NCI-H2196 treated with DMSO at 0.1 percent for 48 hours (cell line): ENCODE results near the gene TNFAIP2.

ENCODE experiments used
- DNase-seq: peaks from one replicate; lab custom pipeline; 2025; ENCODE audit not compliant: unreplicated experiment; lab: John Stamatoyannopoulos, UW

TNFAIP2 gene

GRCh38 chr14:103121121-103121845 lies 2.0 kb upstream of the TNFAIP2 start:
- no peak for DNase-seq

GRCh38 chr14:103121846-103122584 lies 1.2 kb upstream of the TNFAIP2 start:
- peak; percentile 33 for DNase-seq

- no peak for DNase-seq
Measured at GRCh38 chr14:103122585-103122946, 695 bp upstream of the TNFAIP2 start.

GRCh38 chr14:103123634-103124500 lies 606 bp downstream of the TNFAIP2 start:
- DNase-seq = no peak

- no peak for DNase-seq
Measured at GRCh38 chr14:103124501-103125001, 1.3 kb downstream of the TNFAIP2 start.

- no peak for DNase-seq
Measured at GRCh38 chr14:103125098-103126070, 2.1 kb downstream of the TNFAIP2 start.

GRCh38 chr14:103126088-103126872 lies 3.0 kb downstream of the TNFAIP2 start:
- no peak for DNase-seq

DNA sequence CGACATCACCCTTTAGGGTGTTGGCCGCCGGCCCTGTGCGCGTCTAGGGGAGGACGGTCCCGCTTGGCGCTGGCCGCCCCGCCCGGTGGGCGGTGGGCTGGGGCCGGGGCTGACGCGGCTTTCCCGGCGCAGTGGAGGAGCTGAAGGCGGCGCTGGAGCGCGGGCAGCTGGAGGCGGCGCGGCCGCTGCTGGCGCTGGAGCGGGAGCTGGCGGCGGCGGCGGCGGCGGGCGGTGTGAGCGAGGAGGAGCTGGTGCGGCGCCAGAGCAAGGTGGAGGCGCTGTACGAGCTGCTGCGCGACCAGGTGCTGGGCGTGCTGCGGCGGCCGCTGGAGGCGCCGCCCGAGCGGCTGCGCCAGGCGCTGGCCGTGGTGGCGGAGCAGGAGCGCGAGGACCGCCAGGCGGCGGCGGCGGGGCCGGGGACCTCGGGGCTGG lies 3.6 kb downstream of the TNFAIP2 start:
- no peak for DNase-seq

- DNase-seq = no peak
Measured at GRCh38 chr14:103127356-103127755, 4.1 kb downstream of the TNFAIP2 start.

GRCh38 chr14:103127861-103128598 lies 4.8 kb downstream of the TNFAIP2 start:
- DNase-seq = no peak

GRCh38 chr14:103128631-103129300 lies 5.5 kb downstream of the TNFAIP2 start:
- no peak for DNase-seq

DNA sequence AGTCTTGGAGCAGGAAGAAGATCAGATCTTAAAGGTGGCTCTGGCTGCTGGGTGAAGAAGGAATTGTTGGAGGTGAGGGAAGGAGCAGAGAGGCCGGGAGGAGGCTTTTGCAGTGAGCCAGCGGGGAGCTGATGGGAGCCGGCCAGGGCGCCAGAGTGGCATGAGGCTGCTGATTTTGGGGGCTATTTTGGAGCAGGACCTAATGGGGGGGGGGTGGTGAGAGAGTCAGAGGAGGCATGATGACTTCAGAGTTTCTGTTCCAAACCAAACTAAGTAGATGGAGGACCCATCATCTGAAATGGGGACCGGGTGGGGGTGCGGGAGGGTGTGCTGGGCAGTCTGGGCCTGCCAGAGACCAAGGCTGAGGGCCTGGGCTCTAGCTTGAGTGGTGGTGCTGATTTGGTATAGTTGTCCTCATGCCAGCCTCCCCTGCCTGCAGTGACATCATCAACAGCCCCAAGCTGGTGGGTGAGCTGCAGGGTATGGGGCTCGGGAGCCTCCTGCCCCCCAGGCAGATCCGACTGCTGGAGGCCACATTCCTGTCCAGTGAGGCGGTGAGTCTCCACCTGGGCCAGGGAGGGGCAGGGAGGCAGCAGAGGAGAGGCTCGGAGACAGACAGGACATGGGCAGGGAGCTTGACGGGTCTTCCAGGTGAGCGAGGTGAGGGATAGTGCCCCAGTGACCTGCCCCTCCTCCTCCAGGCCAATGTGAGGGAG lies 6.2 kb downstream of the TNFAIP2 start:
- DNase-seq = no peak

- DNase-seq = no peak
Measured at GRCh38 chr14:103130017-103130764, 6.9 kb downstream of the TNFAIP2 start.

DNA sequence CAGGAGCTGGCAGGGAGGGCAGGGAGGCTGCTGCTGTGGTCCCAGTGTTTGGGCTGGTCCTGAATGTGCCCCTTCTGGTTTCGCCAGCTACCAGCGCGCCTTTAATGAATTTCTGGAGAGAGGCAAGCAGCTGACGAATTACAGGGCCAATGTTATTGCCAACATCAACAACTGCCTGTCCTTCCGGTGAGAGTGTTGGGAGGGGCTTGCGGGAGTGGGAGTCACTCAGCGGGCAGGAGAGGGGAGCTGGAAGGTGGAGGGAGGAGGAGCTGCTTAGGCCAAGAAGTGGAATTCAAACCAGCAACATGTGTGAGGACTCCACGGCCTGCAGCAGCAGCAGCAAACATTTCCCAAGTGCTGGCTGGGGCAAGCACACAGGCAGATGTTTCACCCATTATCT lies 7.7 kb downstream of the TNFAIP2 start:
- no peak for DNase-seq

DNA sequence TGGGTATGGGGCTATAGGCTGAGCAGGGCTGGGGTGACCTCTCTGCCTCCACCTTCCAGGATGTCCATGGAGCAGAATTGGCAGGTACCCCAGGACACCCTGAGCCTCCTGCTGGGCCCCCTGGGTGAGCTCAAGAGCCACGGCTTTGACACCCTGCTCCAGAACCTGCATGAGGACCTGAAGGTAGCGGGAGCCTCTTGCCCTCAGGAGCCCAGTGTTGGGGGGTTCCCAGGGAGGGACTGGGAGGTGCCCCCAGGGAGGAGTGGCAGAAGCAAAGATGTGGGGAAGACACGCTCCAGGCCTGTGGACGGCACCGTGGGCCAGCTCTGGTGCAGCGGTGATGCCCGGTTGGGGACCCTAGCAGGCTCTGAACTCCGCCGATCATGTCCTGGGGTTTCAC lies 8.3 kb downstream of the TNFAIP2 start:
- DNase-seq = no peak

DNA sequence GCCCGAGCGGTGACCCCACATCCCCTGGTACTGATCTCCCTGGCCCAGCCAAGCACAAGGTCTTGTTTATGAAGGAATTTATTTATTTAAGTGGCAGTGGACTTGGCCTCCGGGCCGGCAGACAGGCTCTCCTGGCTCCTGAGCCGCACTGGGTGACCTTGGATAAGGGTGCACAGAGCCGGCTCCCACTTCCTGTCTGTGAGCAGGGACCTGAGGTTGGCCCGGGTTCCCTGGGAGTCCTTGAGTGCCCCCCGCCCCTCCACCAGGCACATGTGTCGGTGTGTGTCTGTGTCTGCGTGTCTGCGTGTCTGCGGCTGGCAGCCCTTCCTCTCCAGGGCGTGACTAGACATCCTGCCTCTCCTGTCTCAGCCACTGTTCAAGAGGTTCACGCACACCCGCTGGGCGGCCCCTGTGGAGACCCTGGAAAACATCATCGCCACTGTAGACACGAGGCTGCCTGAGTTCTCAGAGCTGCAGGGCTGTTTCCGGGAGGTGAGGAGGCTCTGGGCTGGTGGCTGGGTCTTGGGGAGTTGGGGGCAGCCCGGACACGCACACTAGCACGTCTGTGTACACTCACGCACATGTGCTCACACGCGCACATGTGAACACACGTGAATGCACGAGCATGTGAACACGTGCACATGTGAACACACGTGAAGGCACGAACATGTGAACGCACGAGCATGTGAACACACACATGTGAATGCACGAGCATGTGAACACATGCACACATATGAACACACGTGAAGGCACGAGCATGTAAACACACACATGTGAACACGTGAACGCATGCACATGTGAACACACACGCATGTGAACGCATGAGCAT lies 9.3 kb downstream of the TNFAIP2 start:
- DNase-seq = no peak
